Measurements from ENCODE around the gene UBASH3A.

UBASH3A gene

GRCh38 chr21:42490720-42491119 is 87.0 kb downstream of the UBASH3A start:
- Histone ChIP-seq H3K9ac (ENCODE audit: low read depth, low read length) (no peak overlapping the region), H3K4me3 (ENCODE audit: low read length) (no peak overlapping the region), H3K27me3 (ENCODE audit: insufficient read depth, low read length) (peaks cover 9% of the 10 kb centered on the region), H3K27ac (ENCODE audit: low read length) (no peak overlapping the region), H3K4me1 (ENCODE audit: insufficient read depth, low read length) (peaks cover 5% of the 10 kb centered on the region; the same call in 1 of the 2 replicates), H3K9me3 (ENCODE audit: insufficient read depth, low read depth, low read length) (no peaks in the 10 kb centered on the region), H3K36me3 (ENCODE audit: insufficient read depth, low read depth, low read length) (no peaks in the 10 kb centered on the region)

GRCh38 chr21:42491328-42491727 is 87.6 kb downstream of the UBASH3A start:
- Histone ChIP-seq H3K9me3 (ENCODE audit: insufficient read depth, low read depth, low read length) (no peaks in the 10 kb centered on the region), H3K27ac (ENCODE audit: low read length) (no peak overlapping the region), H3K27me3 (ENCODE audit: insufficient read depth, low read length) (peaks cover 11% of the 10 kb centered on the region), H3K36me3 (ENCODE audit: insufficient read depth, low read depth, low read length) (no peaks in the 10 kb centered on the region), H3K4me3 (ENCODE audit: low read length) (no peak overlapping the region), H3K9ac (ENCODE audit: low read depth, low read length) (no peak overlapping the region), H3K4me1 (ENCODE audit: insufficient read depth, low read length) (peaks cover 5% of the 10 kb centered on the region; the same call in 1 of the 2 replicates)

GRCh38 chr21:42492201-42492600 is 88.5 kb downstream of the UBASH3A start:
- no peak overlapping the region for H3K4me3 ChIP-seq (ENCODE audit: low read length)
- H3K9ac ChIP-seq (ENCODE audit: low read depth, low read length), result no peak overlapping the region
- peaks cover 5% of the 10 kb centered on the region; the same call in 1 of the 2 replicates for H3K4me1 ChIP-seq (ENCODE audit: insufficient read depth, low read length)
- peaks cover 11% of the 10 kb centered on the region for H3K27me3 ChIP-seq (ENCODE audit: insufficient read depth, low read length)
- no peak overlapping the region for H3K27ac ChIP-seq (ENCODE audit: low read length)
- H3K9me3 ChIP-seq (ENCODE audit: insufficient read depth, low read depth, low read length), result no peaks in the 10 kb centered on the region
- H3K36me3 ChIP-seq (ENCODE audit: insufficient read depth, low read depth, low read length), result no peaks in the 10 kb centered on the region

GRCh38 chr21:42493109-42494060 is 89.7 kb downstream of the UBASH3A start:
- H3K4me1 ChIP-seq (ENCODE audit: insufficient read depth, low read length), result peaks cover 5% of the 10 kb centered on the region; the same call in 1 of the 2 replicates
- H3K9me3 ChIP-seq (ENCODE audit: insufficient read depth, low read depth, low read length), result no peaks in the 10 kb centered on the region
- no peak overlapping the region for H3K4me3 ChIP-seq (ENCODE audit: low read length)
- H3K27me3 ChIP-seq (ENCODE audit: insufficient read depth, low read length), result peaks cover 11% of the 10 kb centered on the region
- H3K36me3 ChIP-seq (ENCODE audit: insufficient read depth, low read depth, low read length), result no peaks in the 10 kb centered on the region
- H3K9ac ChIP-seq (ENCODE audit: low read depth, low read length), result no peak overlapping the region
- no peak overlapping the region for H3K27ac ChIP-seq (ENCODE audit: low read length)

GRCh38 chr21:42495027-42495426 is 91.3 kb downstream of the UBASH3A start:
- H3K4me1 ChIP-seq (ENCODE audit: insufficient read depth, low read length), result peaks cover 10% of the 10 kb centered on the region
- H3K27ac ChIP-seq (ENCODE audit: low read length), result no peak overlapping the region
- no peaks in the 10 kb centered on the region for H3K9me3 ChIP-seq (ENCODE audit: insufficient read depth, low read depth, low read length)
- H3K27me3 ChIP-seq (ENCODE audit: insufficient read depth, low read length), result peaks cover 11% of the 10 kb centered on the region
- no peak overlapping the region for H3K9ac ChIP-seq (ENCODE audit: low read depth, low read length)
- no peak overlapping the region for H3K4me3 ChIP-seq (ENCODE audit: low read length)
- H3K36me3 ChIP-seq (ENCODE audit: insufficient read depth, low read depth, low read length), result no peaks in the 10 kb centered on the region

- Histone ChIP-seq H3K27ac (ENCODE audit: low read length) (no peak overlapping the region), H3K27me3 (ENCODE audit: insufficient read depth, low read length) (peaks cover 11% of the 10 kb centered on the region), H3K9ac (ENCODE audit: low read depth, low read length) (peak overlapping the region; percentile 42; the same call in 1 of the 2 replicates), H3K4me3 (ENCODE audit: low read length) (peak overlapping the region; percentile 78), H3K9me3 (ENCODE audit: insufficient read depth, low read depth, low read length) (no peaks in the 10 kb centered on the region), H3K4me1 (ENCODE audit: insufficient read depth, low read length) (peaks cover 10% of the 10 kb centered on the region), H3K36me3 (ENCODE audit: insufficient read depth, low read depth, low read length) (no peaks in the 10 kb centered on the region)
These were observed 92.0 kb downstream of the UBASH3A start for GRCh38 chr21:42495765-42496119.

GRCh38 chr21:42496120-42496838 is 92.6 kb downstream of the UBASH3A start, which contains the start of gene RSPH1:
RSPH1 (minus strand) TSS chr21:42496224; CDS start chr21:42496186, 38 bp downstream.
- Histone ChIP-seq H3K27ac (ENCODE audit: low read length) (peak within 1 kb of the TSS; percentile 59), H3K4me3 (ENCODE audit: low read length) (peak within 1 kb of the TSS; percentile 91), H3K9me3 (ENCODE audit: insufficient read depth, low read depth, low read length) (no peaks in the 10 kb centered on the region), H3K27me3 (ENCODE audit: insufficient read depth, low read length) (peaks cover 11% of the 10 kb centered on the region), H3K4me1 (ENCODE audit: insufficient read depth, low read length) (peaks cover 10% of the 10 kb centered on the region), H3K9ac (ENCODE audit: low read depth, low read length) (peak within 1 kb of the TSS; percentile 86; the same call in 1 of the 2 replicates), H3K36me3 (ENCODE audit: insufficient read depth, low read depth, low read length) (no peaks in the 10 kb centered on the region)

- H3K4me3 ChIP-seq (ENCODE audit: low read length), result peak overlapping the region; percentile 91
These were observed 93.1 kb downstream of the UBASH3A start for GRCh38 chr21:42496839-42497202.

More at GRCh38 chr21:42496839-42497202, 93.1 kb downstream of the UBASH3A start:
- Histone ChIP-seq H3K27ac (ENCODE audit: low read length) (peak overlapping the region; percentile 59), H3K27me3 (ENCODE audit: insufficient read depth, low read length) (peaks cover 11% of the 10 kb centered on the region), H3K9ac (ENCODE audit: low read depth, low read length) (peak overlapping the region; percentile 86; the same call in 1 of the 2 replicates), H3K36me3 (ENCODE audit: insufficient read depth, low read depth, low read length) (no peaks in the 10 kb centered on the region), H3K9me3 (ENCODE audit: insufficient read depth, low read depth, low read length) (no peaks in the 10 kb centered on the region), H3K4me1 (ENCODE audit: insufficient read depth, low read length) (peaks cover 10% of the 10 kb centered on the region)

Measured in iPS-20b (cell line).